Activated T-helper 1 cell treated with Interleukin-2 at 50 U/mL for 16 hours (primary cell): ENCODE data around the gene ALG6.
"Not testable (repeated sequence)": the region's sequence is repeated elsewhere in the genome, so short reads cannot be mapped to it uniquely, and the experiment has no call there.

Source experiments
- DNase-seq: peaks from one replicate; pipeline ENCODE4 v3.0.0-alpha.2; 2020; ENCODE audit warnings: low read depth

The ALG6 gene

DNA sequence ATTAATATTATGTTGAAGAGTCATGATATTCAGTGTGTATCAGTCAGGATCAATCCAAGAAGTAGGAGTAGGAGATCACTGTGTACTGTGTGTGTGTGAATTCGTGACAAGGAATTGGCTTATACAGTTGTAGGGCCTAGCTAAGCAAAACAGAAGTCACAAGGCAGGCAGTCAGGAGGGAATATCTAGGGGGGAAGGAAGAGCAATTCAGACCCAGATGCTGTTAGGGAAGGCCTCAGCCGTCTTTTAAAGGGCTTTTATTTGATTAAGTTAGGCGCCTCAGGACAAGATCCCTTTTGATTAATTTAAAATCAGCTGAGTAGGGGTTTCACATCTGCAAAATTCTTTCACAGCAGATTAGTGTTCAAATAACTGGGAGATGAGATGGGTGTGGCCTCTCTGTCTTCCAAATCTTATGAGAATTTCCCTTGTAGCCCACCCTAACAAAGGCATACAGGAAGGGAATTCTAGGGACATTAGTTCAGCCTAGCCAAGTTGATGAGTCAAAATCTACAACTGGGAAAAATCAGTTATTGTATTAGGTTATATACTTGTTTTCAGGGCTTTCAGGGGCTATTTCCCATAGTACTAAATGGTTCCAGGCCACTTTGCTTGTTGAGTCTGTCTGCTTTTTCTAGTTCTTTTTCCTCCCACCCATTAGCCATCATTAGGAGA lies 47.4 kb downstream of the ALG6 start:
- no peak for DNase-seq

DNA sequence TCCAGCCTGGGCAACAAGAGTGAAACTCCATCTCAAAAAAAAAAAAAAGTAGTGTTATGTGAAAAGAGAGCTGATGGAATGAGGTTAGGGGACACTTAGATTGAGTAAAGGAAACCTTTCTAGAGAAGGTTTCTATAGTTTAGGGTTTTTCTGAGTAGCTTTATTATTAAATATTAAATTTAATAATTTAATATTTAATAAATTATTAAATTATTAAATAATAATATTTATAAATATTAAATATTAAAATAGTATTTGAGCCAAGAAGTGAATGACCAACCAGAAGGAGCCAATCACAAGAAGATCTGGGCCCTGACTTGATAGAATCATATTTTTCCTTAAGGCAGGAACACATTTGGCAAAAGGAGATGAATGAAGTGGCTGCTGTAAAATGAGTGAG lies 50.7 kb downstream of the ALG6 start:
- DNase-seq: no peak

DNA sequence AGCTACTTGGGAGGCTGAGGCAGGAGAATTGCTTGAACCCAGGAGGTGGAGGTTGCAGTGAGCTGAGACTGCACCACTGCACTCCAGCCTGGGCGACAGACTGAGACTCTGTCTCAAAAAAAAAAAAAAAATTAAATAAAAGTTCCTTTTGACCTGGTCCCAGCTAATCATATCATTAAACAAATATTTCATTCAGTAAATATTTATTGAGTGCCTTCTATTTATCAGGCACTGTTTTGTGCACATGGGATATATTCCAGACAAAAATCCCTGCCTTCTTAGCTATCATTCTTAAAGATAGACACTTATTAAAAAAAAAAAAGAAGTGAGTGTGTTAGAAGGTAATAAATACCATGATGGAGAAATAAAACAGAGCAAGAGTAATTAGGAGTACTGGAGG lies 53.3 kb downstream of the ALG6 start:
- not testable (repeated sequence) for DNase-seq

DNA sequence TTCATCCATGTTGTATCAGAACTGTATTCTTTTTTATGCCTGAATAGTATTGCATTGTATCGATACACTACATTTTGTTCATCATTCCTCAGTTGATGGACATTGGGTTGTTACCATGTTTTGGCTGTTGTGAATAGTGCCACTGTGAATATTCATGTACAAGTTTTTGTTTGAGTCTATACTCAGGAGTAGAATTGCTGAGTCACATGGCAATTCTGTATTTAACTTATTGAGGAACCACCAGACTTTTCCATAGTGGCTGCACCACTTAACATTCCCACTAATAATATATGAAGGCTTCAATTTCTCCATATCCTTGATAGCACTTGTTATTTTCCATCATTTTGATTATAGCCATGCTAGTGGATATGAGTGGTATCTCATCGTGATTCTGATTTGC lies 56.2 kb downstream of the ALG6 start:
- no peak for DNase-seq

DNA sequence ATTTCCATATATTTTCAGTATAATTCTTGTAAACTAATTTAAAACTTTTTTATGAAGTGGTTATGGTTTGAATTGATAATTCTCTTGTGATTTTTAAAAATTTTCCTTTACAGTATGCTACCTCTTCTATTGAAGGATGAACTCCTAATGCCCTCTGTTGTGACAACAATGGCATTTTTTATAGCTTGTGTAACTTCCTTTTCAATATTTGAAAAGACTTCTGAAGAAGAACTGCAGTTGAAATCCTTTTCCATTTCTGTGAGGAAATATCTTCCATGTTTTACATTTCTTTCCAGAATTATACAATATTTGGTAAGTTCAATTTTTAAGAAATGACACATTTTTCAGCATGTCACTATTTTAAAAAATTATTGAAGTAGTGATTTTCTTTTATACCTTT lies 61.4 kb downstream of the ALG6 start:
- DNase-seq: no peak

DNA sequence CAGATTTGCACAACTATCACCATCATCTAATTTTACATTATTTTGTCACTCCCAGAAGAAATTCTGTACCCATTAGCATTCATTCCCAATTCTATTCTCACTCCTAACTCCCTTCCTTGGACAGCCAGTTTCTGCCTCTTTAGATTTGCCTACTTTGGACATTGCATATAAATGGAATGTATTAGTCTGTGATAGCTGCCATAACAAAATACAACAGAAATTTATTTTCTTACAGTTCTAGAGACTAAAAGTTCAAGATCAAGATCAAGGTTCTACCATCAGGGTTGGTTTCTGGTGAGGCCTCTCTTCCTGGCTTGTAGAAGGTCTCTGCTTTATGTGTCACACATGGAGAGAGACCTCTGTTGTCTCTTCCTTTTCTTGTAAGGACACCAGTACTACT lies 61.9 kb downstream of the ALG6 start:
- no peak for DNase-seq

GRCh38 chr1:63435161-63435560 lies 67.7 kb downstream of the ALG6 start:
- DNase-seq: no peak

DNA sequence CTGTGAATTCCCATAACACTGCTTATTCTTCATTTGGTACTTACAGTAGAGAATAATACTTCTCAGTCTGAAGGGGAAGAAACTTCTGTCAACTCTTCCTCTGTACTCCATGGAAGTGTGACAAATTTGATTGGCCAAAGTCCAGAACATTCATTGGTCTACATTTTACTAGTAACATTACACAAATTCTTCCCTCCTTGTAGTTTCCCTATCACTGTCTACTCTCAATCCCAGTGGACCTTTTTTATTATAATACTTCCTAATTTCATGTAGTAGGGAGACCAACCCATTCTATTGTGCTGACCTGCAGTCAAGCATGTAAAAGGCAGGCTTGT lies 74.7 kb downstream of the ALG6 start:
- no peak for DNase-seq

DNA sequence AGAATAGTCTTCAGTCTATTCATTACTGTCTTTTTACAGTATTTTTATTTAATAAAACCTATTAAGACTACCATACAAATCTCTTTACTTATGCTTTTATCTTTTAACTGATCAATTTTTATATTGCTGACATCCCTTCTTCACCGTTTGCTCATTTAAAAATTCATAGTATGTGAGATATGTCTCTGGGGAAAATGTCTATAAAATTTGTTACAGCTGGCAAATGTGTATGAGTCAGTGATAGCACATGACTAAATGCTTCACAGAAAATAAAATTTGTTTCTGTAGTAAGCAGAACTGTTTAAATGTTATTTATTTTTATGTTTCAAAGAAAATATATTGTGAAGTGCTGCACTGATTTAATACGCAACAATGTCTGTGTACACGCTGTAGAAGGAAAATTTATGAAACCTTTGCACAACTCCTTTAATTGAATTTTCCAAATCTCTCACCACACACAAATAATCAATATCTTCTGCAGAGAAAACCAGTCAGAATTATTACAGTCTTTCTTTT lies 81.4 kb downstream of the ALG6 start:
- DNase-seq: no peak

- DNase-seq: no peak
Measured at GRCh38 chr1:63450416-63450815, 83.0 kb downstream of the ALG6 start.

DNA sequence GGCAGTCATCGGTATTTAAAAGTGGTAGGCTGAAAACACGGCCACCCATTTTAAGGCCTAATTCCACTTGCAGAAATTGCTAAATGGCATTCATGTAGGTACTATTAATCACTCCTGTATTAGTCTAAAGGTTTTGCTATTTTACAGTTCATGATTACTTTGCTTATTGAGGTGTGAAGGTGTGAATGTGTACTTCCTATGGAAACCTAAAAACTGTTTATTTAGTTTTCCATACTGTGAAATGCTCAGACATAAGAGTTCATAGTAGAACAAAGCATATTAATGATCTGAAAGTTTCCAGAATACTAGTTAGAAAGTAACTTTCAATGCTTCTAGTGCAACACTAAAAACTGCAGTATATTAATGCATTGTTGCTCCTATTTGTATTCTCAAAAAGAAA lies 85.8 kb downstream of the ALG6 start:
- DNase-seq: no peak

GRCh38 chr1:63454269-63454668 lies 86.8 kb downstream of the ALG6 start:
- DNase-seq: no peak

DNA sequence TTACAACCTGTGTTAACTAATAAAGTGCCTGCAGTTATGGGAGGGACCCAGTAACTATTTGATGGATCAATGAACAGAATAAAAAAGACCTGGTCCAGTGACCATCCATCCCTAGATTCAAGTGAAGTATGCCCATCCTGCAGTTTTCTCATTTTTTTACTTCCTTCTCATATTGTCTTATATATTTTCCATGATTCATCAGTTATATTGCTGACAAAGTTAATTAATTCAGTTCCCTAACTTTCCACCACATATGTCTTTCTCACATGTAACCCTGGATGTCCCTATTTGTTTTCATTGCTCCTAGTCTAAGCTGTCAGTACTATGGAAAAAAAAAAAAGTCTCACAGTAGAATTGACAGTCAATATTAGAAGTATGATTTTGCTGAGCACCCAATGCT lies 91.3 kb downstream of the ALG6 start:
- no peak for DNase-seq

DNA sequence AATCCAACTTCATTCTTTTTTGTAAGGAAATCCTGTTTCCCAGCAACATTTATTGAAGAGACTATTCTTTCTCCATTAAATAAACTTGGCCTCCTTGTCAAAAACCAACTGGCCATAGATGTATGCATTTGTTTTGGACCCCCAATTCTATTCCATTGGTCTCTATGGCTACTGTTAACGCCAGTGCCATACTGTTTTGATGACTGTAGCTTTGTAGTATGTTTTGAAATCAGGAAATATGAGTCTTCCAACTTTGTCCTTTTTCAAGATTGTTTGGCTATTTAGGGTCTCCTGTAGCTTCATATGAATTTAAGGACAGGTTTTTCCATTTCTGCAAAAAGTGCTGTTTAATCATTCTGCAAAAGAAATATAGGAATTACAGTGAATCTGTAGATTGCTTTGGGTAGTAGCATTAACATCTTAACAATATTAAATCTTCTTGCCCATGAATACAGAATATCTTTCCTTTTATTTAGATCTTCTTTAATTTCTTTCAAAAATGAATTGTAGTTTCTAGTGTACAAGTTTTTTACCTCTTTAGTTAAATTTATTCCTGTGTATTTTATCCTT lies 94.3 kb downstream of the ALG6 start:
- DNase-seq: no peak

DNA sequence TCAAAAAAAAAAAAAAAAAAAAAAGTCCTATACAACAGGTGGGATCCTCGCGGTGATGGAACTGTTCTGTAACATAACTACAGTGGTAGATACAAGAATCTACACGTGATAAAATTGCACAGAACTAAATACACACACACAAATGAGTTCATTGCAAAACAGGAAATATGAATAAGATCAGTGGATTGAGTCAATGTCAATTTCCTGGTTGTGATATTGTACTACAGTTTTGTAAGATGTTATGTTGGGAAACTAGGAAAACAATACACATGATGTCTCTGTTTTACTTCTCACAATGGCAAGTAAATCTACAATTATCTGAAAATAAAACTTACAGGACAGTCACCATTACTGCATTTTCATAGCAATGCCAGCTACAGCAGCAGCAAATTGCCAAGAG lies 95.8 kb downstream of the ALG6 start:
- DNase-seq: no peak

DNA sequence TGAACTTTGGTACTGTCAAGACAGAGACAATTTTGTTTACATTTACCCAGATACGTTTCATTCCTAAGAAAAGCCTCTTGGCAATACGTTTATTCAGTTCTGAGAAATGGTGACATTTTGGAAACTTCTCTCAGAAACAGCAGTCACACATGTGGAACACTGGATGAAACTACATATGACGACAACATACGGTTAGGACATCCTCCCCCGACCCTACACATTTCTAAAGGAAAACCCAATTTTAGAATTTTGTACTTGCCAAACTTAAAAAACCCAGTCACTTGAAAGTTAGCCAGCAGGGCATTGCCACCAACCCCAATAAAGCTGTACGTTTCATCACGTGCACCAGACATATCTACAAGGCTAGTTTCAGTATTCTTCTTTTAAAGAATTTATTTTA lies 98.8 kb downstream of the ALG6 start:
- no peak for DNase-seq

GRCh38 chr1:63466759-63467158 lies 99.3 kb downstream of the ALG6 start:
- no peak for DNase-seq

DNA sequence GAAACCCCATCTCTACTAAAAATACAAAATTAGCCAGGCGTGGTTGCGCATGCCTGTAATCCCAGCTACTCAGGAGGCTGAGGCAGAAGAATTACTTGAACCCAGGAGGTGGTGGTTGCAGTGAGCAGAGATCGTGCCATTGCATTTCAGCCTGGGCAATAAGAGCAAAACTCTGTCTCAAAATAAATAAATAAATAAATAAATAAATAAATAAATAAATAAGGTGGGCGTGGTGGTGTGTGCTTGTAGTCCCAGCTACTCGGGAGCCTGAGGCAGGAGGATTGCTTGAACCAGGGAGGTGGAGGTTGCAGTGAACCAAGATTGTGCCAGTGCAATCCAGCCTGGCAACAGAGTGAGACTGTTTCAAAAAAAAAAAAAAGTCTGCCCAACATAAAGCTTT lies 101.3 kb downstream of the ALG6 start:
- DNase-seq: not testable (repeated sequence)

GRCh38 chr1:63475761-63476160 lies 108.3 kb downstream of the ALG6 start:
- DNase-seq: no peak

GRCh38 chr1:63480057-63480456 lies 112.6 kb downstream of the ALG6 start:
- no peak for DNase-seq

DNA sequence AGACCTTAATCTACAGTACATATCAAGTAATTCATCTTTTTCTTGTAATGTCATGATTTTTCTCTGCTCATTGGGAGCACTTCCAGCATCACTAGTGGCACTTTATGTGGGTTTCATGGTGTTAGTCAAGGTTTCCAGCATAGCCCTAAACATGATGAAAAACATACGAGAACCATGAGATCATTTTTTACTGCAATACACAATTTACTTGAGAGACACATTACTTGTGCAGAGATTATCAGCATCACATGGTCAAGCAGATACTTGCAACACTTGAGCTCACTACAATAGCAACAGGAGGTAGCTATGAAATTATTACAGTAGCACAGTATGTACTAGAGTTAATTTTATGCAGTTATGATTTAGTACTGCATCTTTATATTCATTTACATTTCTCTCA lies 119.2 kb downstream of the ALG6 start:
- no peak for DNase-seq

DNA sequence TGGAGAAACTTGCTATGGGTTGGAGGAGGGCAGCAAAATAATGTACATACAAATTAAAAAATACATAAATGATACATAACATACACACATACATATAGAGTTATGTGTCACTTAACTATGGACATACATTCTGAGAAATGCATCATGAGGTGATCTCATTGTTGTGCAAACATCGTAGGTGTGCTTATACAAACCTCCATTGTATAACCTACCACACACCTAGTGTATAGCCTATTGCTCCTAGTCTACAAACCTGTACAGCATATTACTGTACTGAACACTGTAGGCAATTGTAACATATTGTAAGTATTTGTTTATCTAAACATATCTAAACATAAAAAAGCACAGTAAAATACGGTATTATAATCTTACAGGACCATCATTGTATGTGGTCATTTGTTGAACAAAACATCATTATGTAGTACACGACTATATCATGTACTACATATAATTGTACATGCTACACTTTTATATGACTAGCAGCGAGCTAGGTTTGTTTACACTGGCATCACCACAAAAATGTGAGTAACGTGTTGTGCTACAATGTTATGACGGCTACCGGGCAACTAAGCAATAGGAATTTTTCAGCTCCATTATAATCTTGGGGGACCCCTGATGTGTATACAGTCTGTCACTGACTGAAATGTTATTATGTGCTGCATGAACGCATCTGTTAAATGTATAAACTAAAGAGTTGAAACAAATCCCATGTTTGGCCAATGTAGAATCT lies 120.1 kb downstream of the ALG6 start:
- no peak for DNase-seq
